Gastroesophageal sphincter (tissue), 3 donors: ENCODE data around the gene SORCS1.

Experiments used
- CTCF ChIP-seq, 4 experiments: fragments of 200-600 bp in 2 of 4; fragments of 450-650 bp in 2 of 4; sonication (generic) in 1 of 4; IDR thresholded peaks; one replicate each; pipeline ENCODE4 v1.5.1; 2017 to 2019; ENCODE audit warnings: antibody characterized with exemption in 4 of 4, mild to moderate bottlenecking in 2 of 4, moderate library complexity in 2 of 4
- POLR2A ChIP-seq, 2 donors: fragments of 450-650 bp; IDR thresholded peaks; one replicate each; pipeline ENCODE4 v1.6.1; 2017; ENCODE audit warnings: antibody characterized with exemption in 2 of 2, mild to moderate bottlenecking in 2 of 2, moderate library complexity in 1 of 2

- TF ChIP-seq CTCF (IDR thresholded peaks at IDR 0.05) (no peak), POLR2A (IDR thresholded peaks at IDR 0.05) (no peak)
Observed at GRCh38 chr10:106904209-106904608, 260.3 kb downstream of the SORCS1 start.
